Ishikawa (cell line): Measurements from ENCODE around the gene CTNNBL1.

Experiments
- CEBPB ChIP-seq: IDR thresholded peaks from 2 replicates; pipeline ENCODE4 v1.6.1; 2012
- CREB1 ChIP-seq: IDR thresholded peaks from 2 replicates; pipeline ENCODE4 v1.6.1; 2012; ENCODE audit warnings: low read depth
- EGR1 ChIP-seq: IDR thresholded peaks from 2 replicates; pipeline ENCODE4 v1.6.1; 2012
- EP300 ChIP-seq: IDR thresholded peaks from 2 replicates; pipeline ENCODE4 v1.6.1; 2012; ENCODE audit warnings: borderline replicate concordance
- FOXM1 ChIP-seq: IDR thresholded peaks from 2 replicates; pipeline ENCODE4 v1.6.1; 2012; ENCODE audit warnings: low read depth, borderline replicate concordance
- NFIC ChIP-seq: IDR thresholded peaks from 2 replicates; pipeline ENCODE4 v1.6.1; 2012
- RAD21 ChIP-seq: IDR thresholded peaks from 2 replicates; pipeline ENCODE4 v1.6.1; 2012; ENCODE audit warnings: low read depth
- TAF1 ChIP-seq: IDR thresholded peaks from 2 replicates; pipeline ENCODE4 v1.6.1; 2012; ENCODE audit warnings: low read depth, mild to moderate bottlenecking
- TCF12 ChIP-seq: IDR thresholded peaks from 2 replicates; pipeline ENCODE4 v1.6.1; 2012; ENCODE audit warnings: low read depth
- TEAD4 ChIP-seq: IDR thresholded peaks from 2 replicates; pipeline ENCODE4 v1.6.1; 2012
- USF1 ChIP-seq: IDR thresholded peaks from 2 replicates; pipeline ENCODE4 v1.6.1; 2012
- YY1 ChIP-seq: IDR thresholded peaks from 2 replicates; pipeline ENCODE4 v1.6.1; 2012; ENCODE audit warnings: low read depth
- ZBTB7A ChIP-seq: IDR thresholded peaks from 2 replicates; pipeline ENCODE4 v1.6.1; 2012; ENCODE audit warnings: low read depth
- TF ChIP-seq, protein P1 (sequence below): IDR thresholded peaks from 2 replicates; pipeline ENCODE4 v1.6.1; 2012; ENCODE audit warnings: low read depth, mild to moderate bottlenecking
- TF ChIP-seq, protein P2 (sequence below): IDR thresholded peaks from 2 replicates; pipeline ENCODE4 v1.6.1; 2012

Gene CTNNBL1

DNA sequence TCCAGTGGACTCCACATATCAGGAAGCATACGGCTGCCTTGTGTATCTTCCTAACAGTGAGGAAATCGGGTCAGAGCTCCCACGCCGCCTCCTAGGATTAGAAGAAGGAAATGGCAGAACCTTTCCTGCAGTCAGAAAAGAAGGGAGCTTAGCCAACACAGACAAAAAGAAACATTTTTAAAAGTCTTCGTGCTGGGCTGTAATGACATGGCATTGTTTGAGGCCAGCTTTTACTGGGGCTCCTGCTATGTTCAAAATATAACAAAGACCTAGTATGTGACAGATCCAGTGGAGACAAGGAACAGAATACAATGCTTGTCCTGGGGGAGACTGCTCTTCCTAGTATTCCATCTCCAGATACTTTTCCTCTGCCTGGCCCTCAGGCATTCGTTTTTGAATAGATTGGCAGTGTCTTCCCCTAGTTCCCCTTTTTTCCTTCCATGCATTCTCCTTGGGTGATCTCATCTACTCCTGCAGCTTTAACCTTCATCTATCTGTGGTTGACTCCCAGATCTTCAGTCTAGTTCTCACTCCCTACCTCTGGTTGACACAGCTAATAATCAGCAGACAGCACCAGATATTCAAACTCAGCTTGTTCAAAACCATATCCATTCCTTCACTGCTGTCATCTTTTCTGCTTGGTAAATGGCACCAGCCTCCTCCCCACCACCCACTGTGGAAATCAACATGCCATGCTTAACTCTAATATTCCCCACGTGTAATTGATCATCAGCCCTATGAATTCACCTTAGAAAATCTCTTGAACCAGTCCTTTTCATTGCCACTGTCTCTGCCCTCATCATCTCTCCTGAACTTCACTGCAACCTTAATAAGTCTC is 114.6 kb downstream of the CTNNBL1 start:
- TF ChIP-seq, protein P1, sequence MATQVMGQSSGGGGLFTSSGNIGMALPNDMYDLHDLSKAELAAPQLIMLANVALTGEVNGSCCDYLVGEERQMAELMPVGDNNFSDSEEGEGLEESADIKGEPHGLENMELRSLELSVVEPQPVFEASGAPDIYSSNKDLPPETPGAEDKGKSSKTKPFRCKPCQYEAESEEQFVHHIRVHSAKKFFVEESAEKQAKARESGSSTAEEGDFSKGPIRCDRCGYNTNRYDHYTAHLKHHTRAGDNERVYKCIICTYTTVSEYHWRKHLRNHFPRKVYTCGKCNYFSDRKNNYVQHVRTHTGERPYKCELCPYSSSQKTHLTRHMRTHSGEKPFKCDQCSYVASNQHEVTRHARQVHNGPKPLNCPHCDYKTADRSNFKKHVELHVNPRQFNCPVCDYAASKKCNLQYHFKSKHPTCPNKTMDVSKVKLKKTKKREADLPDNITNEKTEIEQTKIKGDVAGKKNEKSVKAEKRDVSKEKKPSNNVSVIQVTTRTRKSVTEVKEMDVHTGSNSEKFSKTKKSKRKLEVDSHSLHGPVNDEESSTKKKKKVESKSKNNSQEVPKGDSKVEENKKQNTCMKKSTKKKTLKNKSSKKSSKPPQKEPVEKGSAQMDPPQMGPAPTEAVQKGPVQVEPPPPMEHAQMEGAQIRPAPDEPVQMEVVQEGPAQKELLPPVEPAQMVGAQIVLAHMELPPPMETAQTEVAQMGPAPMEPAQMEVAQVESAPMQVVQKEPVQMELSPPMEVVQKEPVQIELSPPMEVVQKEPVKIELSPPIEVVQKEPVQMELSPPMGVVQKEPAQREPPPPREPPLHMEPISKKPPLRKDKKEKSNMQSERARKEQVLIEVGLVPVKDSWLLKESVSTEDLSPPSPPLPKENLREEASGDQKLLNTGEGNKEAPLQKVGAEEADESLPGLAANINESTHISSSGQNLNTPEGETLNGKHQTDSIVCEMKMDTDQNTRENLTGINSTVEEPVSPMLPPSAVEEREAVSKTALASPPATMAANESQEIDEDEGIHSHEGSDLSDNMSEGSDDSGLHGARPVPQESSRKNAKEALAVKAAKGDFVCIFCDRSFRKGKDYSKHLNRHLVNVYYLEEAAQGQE: no peak
- no peak for TF ChIP-seq TEAD4
- no peak for TF ChIP-seq NFIC
- no peak for TF ChIP-seq ZBTB7A
- TF ChIP-seq, protein P2, sequence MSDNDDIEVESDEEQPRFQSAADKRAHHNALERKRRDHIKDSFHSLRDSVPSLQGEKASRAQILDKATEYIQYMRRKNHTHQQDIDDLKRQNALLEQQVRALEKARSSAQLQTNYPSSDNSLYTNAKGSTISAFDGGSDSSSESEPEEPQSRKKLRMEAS: no peak
- no peak for TF ChIP-seq CREB1
- TF ChIP-seq FOXM1: no peak
- TF ChIP-seq RAD21: no peak
- no peak for TF ChIP-seq EP300
- no peak for TF ChIP-seq CEBPB
- no peak for TF ChIP-seq TCF12
- no peak for TF ChIP-seq TAF1
- no peak for TF ChIP-seq USF1
- no peak for TF ChIP-seq YY1

- no peak for TF ChIP-seq YY1
- no peak for TF ChIP-seq CREB1
Measured at GRCh38 chr20:37810027-37810426, 116.2 kb downstream of the CTNNBL1 start.

GRCh38 chr20:37816003-37816402 is 122.2 kb downstream of the CTNNBL1 start:
- TF ChIP-seq CEBPB: no peak
- TF ChIP-seq EGR1: no peak
- no peak for TF ChIP-seq TAF1
- no peak for TF ChIP-seq FOXM1
- TF ChIP-seq, protein P1: no peak
- TF ChIP-seq NFIC: no peak
- no peak for TF ChIP-seq TEAD4
- no peak for TF ChIP-seq USF1
- TF ChIP-seq, protein P2: no peak
- TF ChIP-seq CREB1: no peak
- no peak for TF ChIP-seq EP300
- no peak for TF ChIP-seq RAD21
- TF ChIP-seq YY1: no peak
- TF ChIP-seq ZBTB7A: no peak
- TF ChIP-seq TCF12: no peak

DNA sequence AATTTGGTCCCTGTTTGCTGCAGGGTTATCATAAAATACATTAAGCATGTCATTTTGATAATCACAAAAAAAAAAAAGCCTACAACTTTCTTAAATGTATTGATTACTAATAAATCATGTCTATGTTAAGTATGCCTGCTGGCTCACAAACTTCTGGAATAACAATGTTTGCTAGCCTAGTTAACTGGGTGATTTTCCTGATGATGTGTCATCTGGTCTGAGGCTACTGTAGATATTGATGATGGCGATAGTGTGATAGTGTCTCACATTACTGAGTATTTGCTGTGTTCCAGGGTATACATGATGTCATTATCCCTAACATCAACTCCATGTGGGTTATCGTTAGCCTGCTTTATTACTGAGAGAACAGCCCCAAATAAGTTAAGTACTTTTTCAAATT is 122.9 kb downstream of the CTNNBL1 start:
- TF ChIP-seq FOXM1: no peak
- TF ChIP-seq NFIC: no peak
- TF ChIP-seq RAD21: no peak
- TF ChIP-seq ZBTB7A: no peak
- no peak for TF ChIP-seq EP300
- no peak for TF ChIP-seq YY1
- TF ChIP-seq TCF12: no peak
- no peak for TF ChIP-seq EGR1
- no peak for TF ChIP-seq TAF1
- TF ChIP-seq TEAD4: no peak
- TF ChIP-seq, protein P1: no peak
- TF ChIP-seq CEBPB: no peak
- TF ChIP-seq USF1: no peak
